Measurements from ENCODE around the gene VPS51.
A peak's percentile ranks its signal among the peaks of the same experiment; 100 is the strongest.
"Not testable (repeated sequence)": the region's sequence is repeated elsewhere in the genome, so short reads cannot be mapped to it uniquely, and the experiment has no call there.

VPS51 gene

DNA sequence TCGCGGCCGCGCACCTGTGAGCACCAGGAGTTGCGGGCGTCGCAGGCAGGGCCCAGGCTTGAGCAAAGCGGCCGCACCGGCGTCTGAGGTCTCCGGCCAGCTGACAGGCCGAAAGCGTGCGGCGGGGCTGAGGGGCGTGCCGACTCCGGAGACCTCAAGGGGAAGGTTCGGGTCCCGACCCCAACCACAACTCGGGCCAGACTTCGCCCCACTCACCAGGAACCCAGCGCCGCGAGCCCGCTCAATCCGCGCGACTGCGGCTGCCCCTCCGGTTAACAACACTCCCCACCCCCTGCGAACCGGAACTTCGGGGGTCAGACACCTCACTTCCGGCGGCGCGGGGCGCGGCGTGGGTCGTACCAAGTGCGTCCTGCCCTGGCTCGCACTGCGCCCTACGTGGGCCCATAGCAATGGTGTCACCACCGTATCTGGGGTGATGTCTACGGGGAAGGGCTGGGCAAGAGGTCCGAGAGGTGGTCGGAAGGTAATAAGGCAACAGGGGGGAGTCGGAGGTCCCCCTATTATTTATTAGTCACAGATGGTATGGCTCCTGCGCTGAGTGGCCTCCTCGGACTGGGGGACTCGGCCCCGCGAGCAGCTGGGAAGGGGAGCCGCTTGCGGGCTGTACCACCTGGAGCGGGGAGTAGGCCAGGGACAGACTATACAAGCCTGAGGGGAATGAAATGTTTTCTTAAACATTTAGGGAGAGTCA, 38.4 kb downstream of the VPS51 start, which contains the start of gene SYVN1:
Gene SYVN1 (minus strand): TSS at position 280 of the 712 bp plus-strand sequence. CDS start 918 bp downstream, outside the sequence.
- DNase-seq (ENCODE audit: low spot score): peak; percentile 88

DNA sequence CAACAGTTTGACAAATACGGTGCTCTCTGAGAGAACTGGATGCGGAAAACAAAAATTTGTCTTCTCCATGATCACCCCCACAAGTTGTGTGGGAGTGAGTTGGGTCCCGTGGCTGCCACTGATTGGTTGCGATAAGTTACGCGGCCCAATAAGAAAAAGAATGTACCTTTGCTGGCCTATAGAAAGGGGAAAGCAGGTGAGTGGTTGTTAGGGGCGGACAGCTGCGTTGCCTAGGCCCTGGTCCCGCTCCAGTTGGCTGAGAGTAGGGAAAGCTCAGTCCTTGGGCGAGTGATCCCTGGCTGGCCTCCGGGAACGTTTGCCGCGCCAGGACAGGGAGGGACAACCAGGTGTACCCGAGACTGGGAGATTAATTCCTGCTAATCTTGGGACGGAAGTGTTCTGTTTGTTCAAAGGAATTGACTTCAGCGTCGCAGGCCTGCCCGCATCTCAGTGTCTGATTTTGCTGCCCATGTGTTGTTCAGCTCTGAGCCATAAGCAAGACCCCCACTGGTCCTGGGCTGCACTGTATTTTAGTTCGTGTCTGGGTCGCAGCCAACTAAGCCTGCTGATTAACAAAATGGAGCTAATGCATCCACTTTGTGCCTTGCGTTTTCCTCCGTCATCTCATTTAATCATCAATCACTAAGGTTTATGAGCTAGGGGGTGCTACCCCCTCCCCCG, 39.1 kb downstream of the VPS51 start:
- peak; percentile 90 for DNase-seq (ENCODE audit: low spot score)

DNA sequence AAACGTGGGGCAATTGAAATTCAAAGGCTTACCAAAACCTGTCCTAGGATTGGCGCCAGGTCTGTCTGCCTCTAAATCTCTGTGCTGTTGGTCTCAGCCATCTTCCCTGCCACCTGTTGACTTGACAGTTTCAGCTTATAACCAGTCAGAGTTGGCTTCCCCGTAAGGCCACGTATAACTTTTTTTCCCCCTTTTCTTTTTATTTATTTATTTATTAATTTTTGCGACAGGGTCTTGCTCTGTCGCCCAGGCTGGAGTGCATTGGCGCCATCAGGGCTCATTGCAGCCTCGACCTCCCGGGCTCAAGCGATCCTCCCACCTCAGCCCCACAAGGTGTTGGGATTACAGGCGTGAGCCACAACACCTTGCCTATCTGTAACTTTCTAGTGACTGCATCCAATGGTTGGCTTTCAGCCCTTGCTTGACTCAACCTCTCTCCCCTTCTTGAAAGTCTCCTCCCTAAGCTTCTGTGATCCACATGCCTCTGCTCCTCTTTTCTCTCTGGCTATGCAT, 39.7 kb downstream of the VPS51 start:
- no peak for DNase-seq (ENCODE audit: low spot score)

DNA sequence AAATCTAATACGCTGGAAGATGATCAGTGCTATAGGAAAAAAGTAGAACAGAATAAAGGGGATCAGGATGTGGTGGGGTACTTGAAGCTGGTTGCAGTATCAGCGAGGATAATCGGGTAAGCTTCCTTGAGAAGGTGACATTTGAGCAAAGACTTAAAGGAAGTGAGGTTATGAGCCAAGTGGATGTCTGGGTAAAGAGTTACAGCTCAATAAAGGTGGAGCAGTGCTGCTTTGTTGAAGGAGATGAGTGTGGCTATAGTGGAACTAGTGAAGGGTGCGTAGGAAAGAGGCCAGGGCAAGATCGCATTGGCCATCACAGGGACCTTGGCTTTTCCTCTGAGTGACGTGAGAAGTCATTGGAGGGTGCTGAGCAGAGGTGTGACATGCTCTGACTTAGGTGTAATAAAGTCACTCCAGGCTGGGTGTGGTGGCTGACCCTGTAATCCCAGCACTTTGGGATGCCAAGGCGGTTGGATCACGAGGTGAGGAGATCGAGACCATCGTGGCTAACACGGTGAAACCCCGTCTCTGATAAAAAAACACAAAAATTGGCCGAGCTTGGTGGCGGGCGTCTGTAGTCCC, 40.6 kb downstream of the VPS51 start:
- DNase-seq (ENCODE audit: low spot score): no peak

DNA sequence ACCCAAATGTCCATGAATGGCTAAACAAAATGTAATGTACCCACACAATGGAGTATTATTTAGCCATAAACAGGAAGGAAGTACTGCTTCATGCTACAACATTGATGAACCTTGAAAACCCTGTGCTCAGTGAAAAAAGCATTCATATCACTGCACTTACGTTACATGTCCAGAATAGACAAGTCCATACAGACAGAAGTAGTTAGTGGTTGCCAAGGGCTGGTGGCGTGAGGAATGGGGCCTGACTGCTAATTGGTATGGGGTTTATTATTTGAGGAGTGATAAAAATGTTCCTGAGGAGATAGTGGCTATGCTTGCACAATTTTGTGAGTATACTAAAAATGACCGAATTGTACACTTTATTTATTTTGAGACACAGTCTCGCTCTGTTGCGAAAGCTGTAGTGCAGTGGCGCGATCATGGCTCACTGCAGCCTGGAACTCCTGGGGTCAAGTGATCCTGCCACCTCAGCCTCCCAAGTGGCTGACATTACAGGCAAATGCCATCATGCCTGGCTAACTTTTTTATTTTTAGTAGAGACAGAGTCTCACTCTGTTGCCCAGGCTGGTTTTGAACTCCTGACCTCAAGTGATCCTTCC, 46.0 kb downstream of the VPS51 start:
- no peak for DNase-seq (ENCODE audit: low spot score)

DNA sequence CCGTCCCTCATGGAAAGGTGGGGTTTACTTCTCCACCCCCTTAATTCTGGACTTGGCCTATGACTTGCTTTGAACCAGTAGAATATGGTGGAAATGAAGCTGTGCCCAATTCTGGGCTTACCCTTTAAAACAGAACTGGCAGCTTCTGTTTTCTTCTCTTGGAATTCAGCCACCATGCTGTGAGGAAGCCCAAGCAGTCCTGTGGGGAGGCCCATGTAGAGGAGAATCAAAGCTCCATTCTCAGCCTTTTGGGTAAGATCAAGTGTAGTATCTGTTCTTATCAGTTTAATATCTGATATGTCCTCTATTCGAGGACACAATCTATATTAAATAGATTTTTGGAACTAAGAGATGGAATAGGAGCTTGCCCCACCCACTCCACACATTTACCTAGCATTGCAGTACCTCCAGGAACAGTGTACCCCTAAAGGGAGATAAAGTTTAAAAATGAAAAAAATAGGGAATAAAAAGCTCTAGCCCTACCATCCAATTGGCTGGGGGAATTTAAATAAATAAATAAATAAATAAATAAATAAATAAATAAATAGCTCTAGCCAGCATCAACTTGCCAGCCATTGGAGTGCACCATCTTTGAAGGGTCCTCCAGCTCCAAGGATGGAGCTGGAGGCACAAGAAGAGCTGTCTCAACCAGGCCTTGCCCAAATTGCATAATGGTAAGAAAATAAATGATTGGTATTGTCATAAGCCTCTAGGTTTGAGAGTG, 51.5 kb downstream of the VPS51 start:
- DNase-seq (ENCODE audit: low spot score): no peak

DNA sequence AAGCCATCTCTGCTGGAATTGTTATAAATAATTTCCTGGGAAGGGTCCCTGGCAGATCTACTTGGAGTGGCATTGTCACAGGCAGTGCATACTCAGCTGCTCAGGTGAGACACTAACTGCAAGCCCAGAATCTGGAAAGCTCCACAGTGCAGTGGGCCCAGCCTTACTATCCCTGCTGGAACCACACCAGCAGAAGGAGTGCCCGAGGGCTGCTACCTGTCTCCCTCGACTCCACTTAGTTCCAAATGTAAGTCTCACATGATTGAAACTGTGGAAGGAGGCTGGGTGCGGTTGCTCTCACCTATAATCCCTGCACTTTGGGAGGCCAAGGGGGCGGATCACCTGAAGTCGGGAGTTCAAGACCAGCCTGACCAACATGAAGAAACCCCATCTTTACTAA, 52.6 kb downstream of the VPS51 start:
- no peak for DNase-seq (ENCODE audit: low spot score)

DNA sequence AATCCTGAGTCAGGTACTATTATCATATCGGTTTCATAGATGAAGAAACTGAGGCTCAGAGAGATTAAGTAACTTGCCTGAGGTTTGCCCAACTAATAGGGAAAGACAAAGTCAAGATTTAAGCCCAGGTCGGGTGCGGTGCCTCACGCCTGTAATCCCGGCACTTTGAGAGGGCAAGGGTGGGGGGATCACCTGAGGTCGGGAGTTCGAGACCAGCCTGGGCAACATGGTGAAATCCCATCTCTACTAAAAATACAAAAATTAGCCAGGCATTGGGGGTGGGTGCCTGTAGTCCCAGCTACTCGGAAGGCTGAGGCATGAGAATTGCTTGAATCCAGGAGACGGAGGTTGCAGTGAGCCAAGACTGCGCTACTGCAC, 54.1 kb downstream of the VPS51 start:
- not testable (repeated sequence) for DNase-seq (ENCODE audit: low spot score)

DNA sequence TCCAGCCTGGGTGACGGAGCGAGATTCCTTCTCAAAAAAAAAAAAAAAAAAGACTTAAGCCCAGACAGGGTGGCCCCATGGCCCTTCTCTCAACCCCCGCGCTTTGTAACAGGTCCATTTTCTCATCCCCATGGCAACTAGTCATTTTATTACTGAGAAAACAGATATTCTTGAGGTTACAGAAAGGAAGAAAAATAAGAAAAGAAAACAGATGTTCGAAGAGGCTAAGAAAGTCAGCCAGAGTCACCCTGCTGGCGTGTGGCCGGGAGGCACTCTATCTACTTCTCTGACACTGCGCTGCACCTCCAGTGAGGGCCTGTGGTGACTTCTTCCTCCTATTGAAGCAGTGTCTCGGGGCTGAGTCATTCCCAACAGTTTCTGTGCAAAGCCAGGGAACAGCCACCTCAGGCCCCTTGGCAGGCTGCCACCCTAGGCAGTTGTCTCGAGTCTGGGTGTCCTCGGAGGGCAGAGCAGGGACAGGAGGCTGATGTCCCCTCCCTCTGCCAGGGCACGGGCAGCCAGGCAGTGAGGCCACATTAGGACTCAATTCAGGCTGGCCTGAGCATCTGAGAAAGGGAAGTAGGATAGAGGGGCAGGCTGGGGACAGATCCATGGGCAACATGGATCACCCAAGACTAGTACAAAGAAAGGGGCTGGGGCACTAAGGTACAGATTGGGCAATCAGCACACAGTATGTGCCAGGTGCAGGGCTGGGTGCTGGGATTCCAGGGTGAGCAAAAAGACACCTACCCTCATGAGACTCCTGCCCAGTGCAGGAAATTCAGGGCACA, 54.7 kb downstream of the VPS51 start:
- no peak for DNase-seq (ENCODE audit: low spot score)

DNA sequence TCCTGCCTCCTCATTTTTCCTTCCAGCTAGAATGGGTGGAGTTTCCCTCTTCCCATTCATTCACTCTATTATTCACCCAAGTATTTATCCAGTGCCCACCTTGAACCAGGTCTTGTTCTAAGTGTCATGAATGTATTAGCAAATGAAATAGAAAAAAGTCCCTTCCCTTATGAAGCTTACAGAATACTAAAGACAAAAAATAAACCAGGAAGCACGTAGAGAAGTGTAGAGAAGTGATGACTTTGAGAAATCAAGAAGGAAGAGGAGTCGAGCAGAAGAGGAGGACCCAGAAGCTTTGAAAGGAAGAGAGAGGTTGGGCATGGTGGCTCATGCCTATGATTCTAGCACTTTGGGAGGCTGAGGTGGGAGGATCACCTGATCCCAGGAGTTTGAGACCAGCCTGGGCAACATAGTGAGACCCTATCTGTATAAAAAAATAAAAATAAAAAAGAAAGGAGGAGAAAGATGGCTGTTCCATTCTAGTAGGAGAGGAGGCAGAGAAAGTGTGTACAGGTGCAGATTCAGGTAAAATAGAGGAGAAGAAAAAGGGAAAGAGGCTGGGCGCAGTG, 55.4 kb downstream of the VPS51 start:
- DNase-seq (ENCODE audit: low spot score): no peak

DNA sequence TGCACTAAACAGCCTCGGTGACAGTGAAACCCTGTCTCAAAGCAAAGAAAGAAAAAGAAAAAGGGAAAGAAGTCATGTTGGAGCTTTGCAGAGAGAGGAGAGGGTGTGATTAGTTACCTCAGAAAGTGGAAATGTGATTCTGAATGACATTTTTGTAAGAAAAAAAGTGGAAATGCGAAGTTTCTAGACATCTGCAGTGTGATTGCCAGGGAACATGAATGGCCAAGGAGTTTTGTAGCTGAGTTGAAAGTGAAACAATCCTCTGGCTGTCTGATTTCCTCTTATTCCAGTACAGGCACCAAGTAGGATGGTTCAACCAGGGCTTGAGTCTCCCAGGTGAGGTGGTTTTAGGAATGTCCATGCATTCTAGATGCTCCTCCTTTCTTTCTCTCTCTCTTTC, 56.1 kb downstream of the VPS51 start:
- DNase-seq (ENCODE audit: low spot score): no peak

DNA sequence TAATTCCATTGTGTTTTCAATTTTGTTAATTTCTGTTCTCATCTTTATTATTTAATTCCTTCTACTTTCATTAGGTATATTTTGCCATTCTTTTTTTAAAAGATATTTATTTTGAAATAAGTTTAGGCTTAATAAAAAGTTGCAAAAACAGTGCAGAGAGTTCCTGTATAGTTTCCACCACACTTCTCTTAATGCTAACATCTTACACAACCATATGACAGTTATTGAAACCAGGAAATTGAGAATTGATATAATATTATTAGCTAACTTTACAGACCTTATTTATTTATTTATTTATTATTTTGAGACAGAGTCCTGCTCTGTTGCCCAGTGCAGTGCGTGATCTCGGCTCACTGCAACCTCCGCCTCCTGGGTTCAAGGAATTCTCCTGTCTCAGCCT, 60.2 kb downstream of the VPS51 start:
- DNase-seq (ENCODE audit: low spot score): no peak

DNA sequence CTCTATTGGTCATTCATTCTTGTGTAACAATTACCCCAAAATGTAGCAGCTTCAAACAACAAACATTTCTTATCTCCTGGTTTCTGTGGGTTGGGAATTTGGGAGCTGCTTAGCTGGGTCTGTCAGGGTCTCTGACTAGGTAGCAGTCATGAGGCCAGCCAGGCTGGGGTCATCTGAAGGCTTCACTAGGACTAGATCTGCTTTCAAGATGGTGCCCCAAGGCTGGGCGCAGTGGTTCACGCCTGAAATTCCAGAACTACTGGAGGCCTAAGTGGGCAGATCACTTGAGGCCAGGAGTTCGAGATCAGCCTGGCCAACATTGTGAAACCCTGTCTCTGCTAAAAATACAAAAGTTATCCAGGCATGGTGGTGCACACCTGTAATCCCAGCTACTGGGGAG, 60.9 kb downstream of the VPS51 start:
- no peak for DNase-seq (ENCODE audit: low spot score)

DNA sequence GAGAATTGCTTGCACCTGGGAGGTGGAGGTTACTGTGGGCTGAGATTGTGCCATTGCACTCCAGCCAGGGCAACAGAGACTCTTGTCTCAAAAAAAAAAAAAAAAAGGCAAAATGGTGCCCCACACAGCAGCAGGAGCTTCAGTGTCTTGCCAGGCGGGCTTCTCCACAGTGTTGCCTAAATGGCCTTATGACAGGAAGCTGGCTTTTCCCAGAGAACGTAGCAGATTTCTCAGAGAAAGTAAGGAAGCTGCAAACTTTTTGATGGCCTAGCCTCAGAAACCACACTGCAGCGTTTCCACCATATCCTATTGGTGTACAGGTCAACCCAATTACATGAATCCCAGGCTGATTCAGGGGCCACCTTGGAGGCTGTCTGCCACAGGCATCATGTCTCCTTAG, 61.3 kb downstream of the VPS51 start:
- no peak for DNase-seq (ENCODE audit: low spot score)

DNA sequence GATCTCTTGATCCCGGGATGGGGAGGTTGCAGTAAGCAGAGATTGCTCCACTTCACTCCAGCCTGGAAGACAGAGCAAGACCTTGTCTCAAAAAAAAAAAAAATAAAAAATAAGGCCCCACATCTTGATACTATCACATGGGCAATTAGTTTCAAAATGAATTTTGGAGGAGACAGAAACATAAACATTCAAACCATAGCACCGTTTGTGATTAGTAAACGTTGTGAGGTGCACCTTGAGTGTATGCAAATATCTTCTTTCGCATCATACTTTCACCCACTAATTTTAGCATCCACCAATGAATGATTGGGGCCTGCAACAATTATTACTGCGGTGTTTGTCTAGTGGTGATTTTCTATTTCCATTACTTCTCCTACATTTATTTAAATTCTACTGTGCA, 63.0 kb downstream of the VPS51 start:
- DNase-seq (ENCODE audit: low spot score): no peak

DNA sequence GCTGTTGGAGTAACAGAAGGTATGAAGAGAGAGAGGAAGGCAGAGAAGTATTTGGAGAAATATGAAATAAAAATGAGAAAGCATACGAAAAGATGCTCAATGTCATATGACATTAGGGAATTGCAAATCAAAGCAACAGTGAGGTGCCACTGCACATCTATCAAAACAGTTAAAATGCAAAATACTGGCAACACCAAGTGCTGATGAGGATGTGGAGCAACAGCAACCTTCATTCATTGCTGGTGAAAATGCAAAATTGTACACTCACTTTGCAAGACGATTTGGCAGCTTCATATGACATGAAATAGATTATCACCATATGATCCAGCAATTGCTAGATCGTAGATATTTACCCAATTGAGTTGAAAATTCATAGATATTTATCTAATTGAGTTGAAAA, 64.6 kb downstream of the VPS51 start:
- no peak for DNase-seq (ENCODE audit: low spot score)
